A549 (cell line): ENCODE measurements around the gene PCSK5.

Source experiments
- CTCF ChIP-seq: fragments of >200 bp; sonication (Bioruptor Twin); formaldehyde crosslinking; IDR thresholded peaks from 3 replicates; pipeline ENCODE4 v1.5.1; 2016
- ELK1 ChIP-seq: fragments of 150-350 bp; IDR thresholded peaks from 2 replicates; pipeline ENCODE4 v1.6.1; 2014; ENCODE audit warnings: low read depth, mild to moderate bottlenecking, low read length
- HDAC2 ChIP-seq: fragments of 200-600 bp; sonication (generic); IDR thresholded peaks from 2 replicates; pipeline ENCODE4 v1.6.1; 2016
- MAFK ChIP-seq: fragments of 450-650 bp; IDR thresholded peaks from 2 replicates; pipeline ENCODE4 v1.6.1; 2014; ENCODE audit not compliant: partially characterized antibody
- MYC ChIP-seq: IDR thresholded peaks from 2 replicates; pipeline ENCODE4 v1.6.1; 2012; ENCODE audit warnings: mild to moderate bottlenecking, inconsistent platforms, low read length, improper control_type of control experiment, borderline replicate concordance
- POLR2A ChIP-seq: IDR thresholded peaks from 2 replicates; pipeline ENCODE4 v1.6.1; 2012; ENCODE audit warnings: mild to moderate bottlenecking, low read length
- TP53 ChIP-seq: fragments of 250-450 bp; sonication (Bioruptor Pico); IDR thresholded peaks from 2 replicates; pipeline ENCODE4 v1.5.0; 2021; ENCODE audit warnings: mild to moderate bottlenecking, moderate library complexity
- ZNF302 ChIP-seq: fragments of 250-450 bp; sonication (Bioruptor Pico); IDR thresholded peaks from 2 replicates; pipeline ENCODE4 v1.9.0; 2021; ENCODE audit warnings: inconsistent platforms, mild to moderate bottlenecking, moderate library complexity

GRCh38 chr9:76114144-76114543 lies 223.7 kb downstream of the PCSK5 start:
- TF ChIP-seq MYC (no peak), POLR2A (no peak), HDAC2 (no peak), TP53 (no peak), ZNF302 (CRISPR knock-in tag) (no peak), CTCF (no peak), ELK1 (no peak), MAFK (no peak)
